ENCODE results near the gene KCNJ3.
"Not testable (repeated sequence)": the region's sequence is repeated elsewhere in the genome, so short reads cannot be mapped to it uniquely, and the experiment has no call there.

Gene KCNJ3

DNA sequence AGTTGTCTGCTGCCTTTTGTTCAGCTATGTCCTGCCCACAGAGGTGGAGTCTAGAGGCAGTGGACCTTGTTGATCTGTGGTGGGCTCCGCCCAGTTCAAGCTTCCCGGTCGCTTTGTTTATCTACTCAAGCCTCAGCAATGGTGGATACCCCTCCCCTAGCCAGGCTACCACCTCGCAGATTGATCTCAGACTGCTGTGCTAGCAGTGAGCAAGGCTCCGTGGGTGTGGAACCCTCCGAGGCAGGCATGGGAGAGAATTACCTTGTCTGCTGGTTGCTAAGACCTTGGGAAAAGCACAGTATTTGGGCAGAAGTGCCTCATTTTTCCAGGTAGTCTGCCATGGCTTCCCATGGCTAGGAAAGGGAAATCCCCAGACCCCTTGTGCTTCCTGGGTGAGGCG lies 146.0 kb downstream of the KCNJ3 start:
- no peak for DNase-seq (ENCODE audit: low read depth)

DNA sequence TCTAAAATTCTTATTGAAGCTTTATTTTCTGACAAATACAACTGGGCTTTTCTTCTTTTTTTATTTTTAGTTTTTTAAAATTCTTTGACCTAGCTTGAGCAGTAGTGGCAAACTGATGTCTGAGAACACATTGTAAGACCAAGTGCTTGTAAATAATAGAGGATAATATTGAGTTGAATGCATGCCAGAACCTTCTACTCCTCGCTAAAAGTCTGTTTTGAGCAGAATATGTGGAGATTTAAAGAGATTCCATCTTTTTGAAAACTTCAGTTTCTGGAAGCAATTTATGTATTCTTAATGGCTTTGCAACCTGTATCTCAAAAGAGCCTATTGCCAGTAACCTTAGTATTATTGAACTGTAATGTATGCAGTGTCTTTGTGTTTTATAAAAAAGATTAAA lies 148.3 kb downstream of the KCNJ3 start:
- DNase-seq (ENCODE audit: low read depth): no peak

- DNase-seq (ENCODE audit: low read depth): no peak
Measured at GRCh38 chr2:154849482-154849881, 151.0 kb downstream of the KCNJ3 start.

DNA sequence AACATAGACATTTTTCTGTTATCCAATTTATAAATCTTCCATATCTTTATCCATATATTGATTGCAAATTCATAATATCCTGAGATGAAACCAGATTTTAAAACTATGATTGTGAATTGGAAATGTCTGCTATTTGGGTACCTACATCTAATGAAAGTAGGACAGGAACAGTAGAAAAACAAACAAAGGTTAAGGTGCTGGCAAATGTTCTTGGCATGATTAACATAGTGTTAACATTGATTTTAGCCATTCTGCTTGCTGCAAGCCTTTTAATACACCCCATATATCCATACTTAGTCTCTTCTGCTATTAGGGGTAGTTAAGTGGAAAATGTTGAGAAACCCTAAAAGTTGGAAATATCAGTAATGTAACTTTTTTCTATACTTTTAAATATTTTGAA lies 152.0 kb downstream of the KCNJ3 start:
- no peak for DNase-seq (ENCODE audit: low read depth)

- no peak for DNase-seq (ENCODE audit: low read depth)
Measured at GRCh38 chr2:154855138-154855537, 156.6 kb downstream of the KCNJ3 start.

- DNase-seq (ENCODE audit: low read depth): not testable (repeated sequence)
Measured at GRCh38 chr2:154867151-154867550, 168.7 kb downstream of the KCNJ3 start.

- no peak for DNase-seq (ENCODE audit: low read depth)
Measured at GRCh38 chr2:154875999-154876398, 177.5 kb downstream of the KCNJ3 start.

- no peak for DNase-seq (ENCODE audit: low read depth)
Measured at GRCh38 chr2:154882725-154883124, 184.2 kb downstream of the KCNJ3 start.

- DNase-seq (ENCODE audit: low read depth): no peak
Measured at GRCh38 chr2:154886316-154886715, 187.8 kb downstream of the KCNJ3 start.

DNA sequence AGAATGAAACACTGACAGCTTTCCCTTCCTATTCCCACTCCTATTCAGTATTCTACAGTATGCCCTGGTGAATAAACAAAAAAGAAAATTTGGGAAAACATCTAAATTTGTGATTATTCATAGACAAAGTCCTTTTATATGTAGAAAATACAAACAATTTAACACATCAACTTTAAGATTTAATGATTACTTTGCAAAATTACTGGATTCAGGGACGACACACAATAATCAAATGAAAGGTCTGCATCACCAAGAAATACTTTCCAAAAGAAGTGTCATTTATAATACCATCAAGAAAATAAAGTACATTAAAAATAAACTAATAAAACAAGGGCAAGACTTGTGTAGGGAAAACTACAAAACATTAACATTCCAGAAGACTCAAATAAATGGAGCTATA lies 199.8 kb downstream of the KCNJ3 start:
- DNase-seq (ENCODE audit: low read depth): no peak

GRCh38 chr2:154901063-154901462 lies 202.6 kb downstream of the KCNJ3 start:
- DNase-seq (ENCODE audit: low read depth): no peak
